IMR-90 (cell line): ENCODE measurements around the gene SYT11.

Experiments used
- BHLHE40 ChIP-seq: fragments of 150-350 bp; IDR thresholded peaks from 2 replicates; pipeline ENCODE4 v1.6.1; 2016; ENCODE audit warnings: mild to moderate bottlenecking, low read depth, low read length
- CEBPB ChIP-seq: IDR thresholded peaks from 2 replicates; pipeline ENCODE4 v1.6.1; 2012; ENCODE audit warnings: low read depth, low read length, improper control_type of control experiment
- CHD1 ChIP-seq: IDR thresholded peaks from 2 replicates; pipeline ENCODE4 v1.6.1; 2012; ENCODE audit warnings: low read depth, low read length, improper control_type of control experiment
- FOS ChIP-seq: fragments of 150-350 bp; IDR thresholded peaks from 2 replicates; pipeline ENCODE4 v1.6.1; 2016; ENCODE audit warnings: low read depth, low read length
- MAFK ChIP-seq: IDR thresholded peaks from 2 replicates; pipeline ENCODE4 v1.6.1; 2012; ENCODE audit warnings: low read depth, low read length, improper control_type of control experiment
- MAZ ChIP-seq: IDR thresholded peaks from 2 replicates; pipeline ENCODE4 v1.6.1; 2012; ENCODE audit warnings: low read depth, mild to moderate bottlenecking, low read length, improper control_type of control experiment, moderate library complexity, borderline replicate concordance
- NFE2L2 ChIP-seq: fragments of 150-350 bp; IDR thresholded peaks from 2 replicates; pipeline ENCODE4 v1.6.1; 2016; ENCODE audit warnings: low read depth, mild to moderate bottlenecking, low read length
- POLR2A ChIP-seq: IDR thresholded peaks from 2 replicates; pipeline ENCODE4 v1.6.1; 2012; ENCODE audit warnings: mild to moderate bottlenecking, low read depth, low read length
- RAD21 ChIP-seq: IDR thresholded peaks from 2 replicates; pipeline ENCODE4 v1.6.1; 2012; ENCODE audit warnings: low read length, improper control_type of control experiment
- RCOR1 ChIP-seq: IDR thresholded peaks from 2 replicates; pipeline ENCODE4 v1.6.1; 2012; ENCODE audit warnings: mild to moderate bottlenecking, low read length, improper control_type of control experiment; ENCODE audit not compliant: insufficient replicate concordance
- RFX5 ChIP-seq: IDR thresholded peaks from 2 replicates; pipeline ENCODE4 v1.8.0; 2012; ENCODE audit warnings: low read depth, mild to moderate bottlenecking, low read length, moderate library complexity
- SMC3 ChIP-seq: fragments of 150-350 bp; IDR thresholded peaks from 2 replicates; pipeline ENCODE4 v1.6.1; 2016; ENCODE audit warnings: low read depth, mild to moderate bottlenecking, antibody characterized with exemption, low read length, moderate library complexity
- TF ChIP-seq, protein P1 (sequence below): conservative IDR thresholded peaks from 2 replicates; pipeline ENCODE4 v1.5.1; 2012; ENCODE audit warnings: mild to moderate bottlenecking, low read depth, low read length, improper control_type of control experiment
- TF ChIP-seq, protein P2 (sequence below): fragments of 150-350 bp; IDR thresholded peaks from 2 replicates; pipeline ENCODE4 v1.6.1; 2016; ENCODE audit warnings: low read depth, mild to moderate bottlenecking, low read length, moderate library complexity, borderline replicate concordance

DNA sequence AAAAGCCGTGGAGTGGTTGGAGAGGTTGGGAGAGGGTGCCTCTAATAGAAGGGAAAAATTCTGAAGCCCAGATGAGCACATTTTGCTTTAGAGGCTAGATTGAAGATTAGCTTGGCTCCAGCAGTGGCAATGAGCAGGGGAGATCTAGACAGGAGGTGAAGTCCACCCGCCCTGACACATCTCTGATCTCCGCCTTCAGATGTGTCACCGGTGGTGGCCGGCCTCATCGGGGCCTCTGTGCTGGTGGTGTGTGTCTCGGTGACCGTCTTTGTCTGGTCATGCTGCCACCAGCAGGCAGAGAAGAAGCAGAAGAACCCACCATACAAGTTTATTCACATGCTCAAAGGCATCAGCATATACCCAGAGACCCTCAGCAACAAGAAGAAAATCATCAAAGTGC is 8.4 kb downstream of the SYT11 start:
- TF ChIP-seq, protein P1, sequence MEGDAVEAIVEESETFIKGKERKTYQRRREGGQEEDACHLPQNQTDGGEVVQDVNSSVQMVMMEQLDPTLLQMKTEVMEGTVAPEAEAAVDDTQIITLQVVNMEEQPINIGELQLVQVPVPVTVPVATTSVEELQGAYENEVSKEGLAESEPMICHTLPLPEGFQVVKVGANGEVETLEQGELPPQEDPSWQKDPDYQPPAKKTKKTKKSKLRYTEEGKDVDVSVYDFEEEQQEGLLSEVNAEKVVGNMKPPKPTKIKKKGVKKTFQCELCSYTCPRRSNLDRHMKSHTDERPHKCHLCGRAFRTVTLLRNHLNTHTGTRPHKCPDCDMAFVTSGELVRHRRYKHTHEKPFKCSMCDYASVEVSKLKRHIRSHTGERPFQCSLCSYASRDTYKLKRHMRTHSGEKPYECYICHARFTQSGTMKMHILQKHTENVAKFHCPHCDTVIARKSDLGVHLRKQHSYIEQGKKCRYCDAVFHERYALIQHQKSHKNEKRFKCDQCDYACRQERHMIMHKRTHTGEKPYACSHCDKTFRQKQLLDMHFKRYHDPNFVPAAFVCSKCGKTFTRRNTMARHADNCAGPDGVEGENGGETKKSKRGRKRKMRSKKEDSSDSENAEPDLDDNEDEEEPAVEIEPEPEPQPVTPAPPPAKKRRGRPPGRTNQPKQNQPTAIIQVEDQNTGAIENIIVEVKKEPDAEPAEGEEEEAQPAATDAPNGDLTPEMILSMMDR: no peak
- TF ChIP-seq MAZ (no peak), NFE2L2 (no peak), SMC3 (no peak), RAD21 (no peak), BHLHE40 (no peak), RCOR1 (no peak), POLR2A (no peak), RFX5 (no peak), MAFK (no peak), CEBPB (no peak), CHD1 (no peak), FOS (no peak)
- TF ChIP-seq, protein P2, sequence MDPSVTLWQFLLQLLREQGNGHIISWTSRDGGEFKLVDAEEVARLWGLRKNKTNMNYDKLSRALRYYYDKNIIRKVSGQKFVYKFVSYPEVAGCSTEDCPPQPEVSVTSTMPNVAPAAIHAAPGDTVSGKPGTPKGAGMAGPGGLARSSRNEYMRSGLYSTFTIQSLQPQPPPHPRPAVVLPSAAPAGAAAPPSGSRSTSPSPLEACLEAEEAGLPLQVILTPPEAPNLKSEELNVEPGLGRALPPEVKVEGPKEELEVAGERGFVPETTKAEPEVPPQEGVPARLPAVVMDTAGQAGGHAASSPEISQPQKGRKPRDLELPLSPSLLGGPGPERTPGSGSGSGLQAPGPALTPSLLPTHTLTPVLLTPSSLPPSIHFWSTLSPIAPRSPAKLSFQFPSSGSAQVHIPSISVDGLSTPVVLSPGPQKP: no peak
